Panc1 (cell line): ENCODE results near the gene C3orf22. TPM values are rescaled to one million over a fixed set of nuclear protein-coding genes. Genes with fewer than 3 reads are reported as not detected.

ENCODE experiments used
- ATAC-seq: fragments of 200-7000 bp; cut with Tn5 transposase; 2 replicates; pipeline ENCODE4 v1.9.1; 2020; ENCODE audit warnings: mild to moderate bottlenecking, moderate library complexity
- BruUV-seq: library from RNA; stranded (reverse); fragments of 400-500 nt; replicated peaks from 2 replicates; lab custom pipeline; 2021; lab: Mats Ljungman, UMichigan
- CTCF ChIA-PET: fragments of 300-600 bp; sonication (Branson Sonifier 250); formaldehyde crosslinking; loops from one replicate; lab custom pipeline; 2022; ENCODE audit warnings: antibody characterized with exemption; lab: Charles Lee
- POLR2A ChIA-PET: fragments of 300-600 bp; sonication (Branson Sonifier 250); formaldehyde crosslinking; loops from one replicate; lab custom pipeline; 2022; ENCODE audit warnings: antibody characterized with exemption; lab: Charles Lee
- DNase-seq: peaks from one replicate; pipeline ENCODE4 v3.0.0-alpha.2; 2010; ENCODE audit warnings: low read depth, low spot score
- H3K27ac ChIP-seq: 2 replicates; pipeline ENCODE4 v1.5.1; 2011; ENCODE audit warnings: mild to moderate bottlenecking, low read length, inconsistent platforms
- H3K27me3 ChIP-seq: fragments of 200-500 bp; sonication (Bioruptor generic); 2 replicates; pipeline ENCODE4 v1.6.0; 2014; ENCODE audit warnings: low read length, inconsistent platforms; ENCODE audit not compliant: control insufficient read depth, insufficient read depth
- H3K36me3 ChIP-seq: fragments of 200-500 bp; sonication (Bioruptor generic); 2 replicates; pipeline ENCODE4 v1.5.1; 2014; ENCODE audit warnings: inconsistent platforms, mild to moderate bottlenecking, low read length, moderate library complexity; ENCODE audit not compliant: control insufficient read depth, insufficient read depth
- H3K4me1 ChIP-seq: 2 replicates; pipeline ENCODE4 v1.5.1; 2011; ENCODE audit warnings: inconsistent platforms, mild to moderate bottlenecking, low read length, moderate library complexity; ENCODE audit not compliant: control insufficient read depth, insufficient read depth
- H3K4me3 ChIP-seq, 2 experiments: 2 replicates each; pipeline ENCODE4 v1.5.1; 2011 to 2012; ENCODE audit warnings: low read depth in 2 of 2, low read length in 2 of 2, mild to moderate bottlenecking in 2 of 2, inconsistent platforms in 1 of 2, moderate library complexity in 1 of 2
- H3K9me3 ChIP-seq: fragments of 200-500 bp; sonication (Bioruptor generic); 2 replicates; pipeline ENCODE4 v1.5.1; 2014; ENCODE audit warnings: low read depth, mild to moderate bottlenecking, inconsistent platforms, low read length, moderate library complexity; ENCODE audit not compliant: control insufficient read depth, insufficient read depth
- POLR2AphosphoS5 ChIP-seq: IDR thresholded peaks from 2 replicates; pipeline ENCODE4 v1.6.1; 2012; ENCODE audit warnings: mild to moderate bottlenecking, low read depth, low read length, moderate library complexity
- SIN3A ChIP-seq: IDR thresholded peaks from 2 replicates; pipeline ENCODE4 v1.6.1; 2012; ENCODE audit warnings: low read depth, mild to moderate bottlenecking, low read length, moderate library complexity, borderline replicate concordance; ENCODE audit not compliant: insufficient read depth
- TCF7L2 ChIP-seq: IDR thresholded peaks from 2 replicates; pipeline ENCODE4 v1.6.1; 2011; ENCODE audit warnings: mild to moderate bottlenecking, low read depth, low read length, inconsistent platforms
- in situ Hi-C: cut with HindIII; loops from 2 replicates; pipeline ENCODE4 v1.10.0; 2016; ENCODE audit warnings: low sequenced_read_pairs, low pct_unique_long_range_greater_than_20kb
- intact Hi-C: fragments of 100-400 bp; cut with micrococcal nuclease; formaldehyde crosslinking; loops from one replicate; pipeline ENCODE4 v1.10.0; 2022; ENCODE audit not compliant: unreplicated experiment
- total RNA-seq: library from RNA; stranded (reverse); gene quantifications from one replicate; pipeline ENCODE4 v1.2.1, GENCODE V29; 2021; ENCODE audit not compliant: unreplicated experiment
- TF ChIP-seq, protein P1 (sequence below), 2 experiments: IDR thresholded peaks; 2 replicates each; pipeline ENCODE4 v1.6.1; 2011 to 2012; ENCODE audit warnings: low read depth in 2 of 2, control low read depth in 1 of 2, low read length in 1 of 2, mild to moderate bottlenecking in 1 of 2, moderate library complexity in 1 of 2; ENCODE audit not compliant: insufficient read depth in 1 of 2
- TF ChIP-seq, protein P2 (sequence below): fragments of 450-650 bp; IDR thresholded peaks from 2 replicates; pipeline ENCODE4 v1.5.1; 2017; ENCODE audit warnings: mild to moderate bottlenecking

The C3orf22 gene
- total RNA-seq, 1 experiment from 2014 or later, result not detected

DNA sequence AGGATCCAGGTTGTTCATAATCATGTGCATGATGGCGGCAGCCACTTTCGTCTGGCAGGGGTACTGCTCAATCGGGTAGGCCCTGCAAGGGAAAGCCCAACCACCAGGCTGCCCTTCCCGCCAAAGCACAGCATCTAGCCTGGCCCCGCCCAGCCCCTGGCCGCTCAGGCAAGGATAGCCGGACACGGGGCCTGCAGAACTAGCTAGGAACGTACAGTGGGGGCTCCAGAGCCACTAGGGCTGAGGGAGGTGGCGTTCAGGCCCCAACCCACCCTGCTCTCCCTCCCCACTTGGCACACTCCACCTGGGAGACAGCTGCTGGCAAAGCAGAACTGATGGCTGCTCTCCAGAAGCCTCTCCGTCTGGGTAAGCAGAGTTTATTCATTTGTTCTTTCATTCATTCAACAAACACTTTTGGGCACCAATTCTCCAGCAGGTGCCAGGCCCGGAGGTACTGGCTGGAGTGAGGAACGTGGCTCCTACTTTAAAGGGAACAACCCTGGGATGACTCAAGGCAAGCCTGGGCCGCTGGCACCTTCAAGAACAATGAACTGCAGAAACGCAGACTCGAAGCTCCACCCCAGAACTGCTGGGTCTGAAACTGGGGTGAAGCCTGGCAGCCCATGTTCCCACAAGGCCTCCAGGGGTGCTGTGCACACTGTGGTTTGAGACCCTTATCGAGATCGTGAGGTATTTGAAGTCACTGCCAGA lies 49.0 kb downstream of the C3orf22 start:
- Histone ChIP-seq H3K9me3 (no peaks in the 10 kb centered on the region), H3K4me1 (no peaks in the 10 kb centered on the region), H3K4me3 (no peak overlapping the region), H3K27me3 (peaks cover 5% of the 10 kb centered on the region; the same call in 1 of the 2 replicates), H3K27ac (no peak overlapping the region), H3K36me3 (no peaks in the 10 kb centered on the region)
- ChIA-PET POLR2A (no interaction called here), CTCF (no interaction called here)
- no peak for ATAC-seq
- TF ChIP-seq, protein P1, sequence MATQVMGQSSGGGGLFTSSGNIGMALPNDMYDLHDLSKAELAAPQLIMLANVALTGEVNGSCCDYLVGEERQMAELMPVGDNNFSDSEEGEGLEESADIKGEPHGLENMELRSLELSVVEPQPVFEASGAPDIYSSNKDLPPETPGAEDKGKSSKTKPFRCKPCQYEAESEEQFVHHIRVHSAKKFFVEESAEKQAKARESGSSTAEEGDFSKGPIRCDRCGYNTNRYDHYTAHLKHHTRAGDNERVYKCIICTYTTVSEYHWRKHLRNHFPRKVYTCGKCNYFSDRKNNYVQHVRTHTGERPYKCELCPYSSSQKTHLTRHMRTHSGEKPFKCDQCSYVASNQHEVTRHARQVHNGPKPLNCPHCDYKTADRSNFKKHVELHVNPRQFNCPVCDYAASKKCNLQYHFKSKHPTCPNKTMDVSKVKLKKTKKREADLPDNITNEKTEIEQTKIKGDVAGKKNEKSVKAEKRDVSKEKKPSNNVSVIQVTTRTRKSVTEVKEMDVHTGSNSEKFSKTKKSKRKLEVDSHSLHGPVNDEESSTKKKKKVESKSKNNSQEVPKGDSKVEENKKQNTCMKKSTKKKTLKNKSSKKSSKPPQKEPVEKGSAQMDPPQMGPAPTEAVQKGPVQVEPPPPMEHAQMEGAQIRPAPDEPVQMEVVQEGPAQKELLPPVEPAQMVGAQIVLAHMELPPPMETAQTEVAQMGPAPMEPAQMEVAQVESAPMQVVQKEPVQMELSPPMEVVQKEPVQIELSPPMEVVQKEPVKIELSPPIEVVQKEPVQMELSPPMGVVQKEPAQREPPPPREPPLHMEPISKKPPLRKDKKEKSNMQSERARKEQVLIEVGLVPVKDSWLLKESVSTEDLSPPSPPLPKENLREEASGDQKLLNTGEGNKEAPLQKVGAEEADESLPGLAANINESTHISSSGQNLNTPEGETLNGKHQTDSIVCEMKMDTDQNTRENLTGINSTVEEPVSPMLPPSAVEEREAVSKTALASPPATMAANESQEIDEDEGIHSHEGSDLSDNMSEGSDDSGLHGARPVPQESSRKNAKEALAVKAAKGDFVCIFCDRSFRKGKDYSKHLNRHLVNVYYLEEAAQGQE (IDR thresholded peaks at IDR 0.05; ENCODE audit: insufficient read depth in 1 of 2, low read depth in 2 of 2, low read length in 1 of 2), result no peak
- TF ChIP-seq TCF7L2 (no peak), POLR2AphosphoS5 (no peak), SIN3A (no peak)
- TF ChIP-seq, protein P2, sequence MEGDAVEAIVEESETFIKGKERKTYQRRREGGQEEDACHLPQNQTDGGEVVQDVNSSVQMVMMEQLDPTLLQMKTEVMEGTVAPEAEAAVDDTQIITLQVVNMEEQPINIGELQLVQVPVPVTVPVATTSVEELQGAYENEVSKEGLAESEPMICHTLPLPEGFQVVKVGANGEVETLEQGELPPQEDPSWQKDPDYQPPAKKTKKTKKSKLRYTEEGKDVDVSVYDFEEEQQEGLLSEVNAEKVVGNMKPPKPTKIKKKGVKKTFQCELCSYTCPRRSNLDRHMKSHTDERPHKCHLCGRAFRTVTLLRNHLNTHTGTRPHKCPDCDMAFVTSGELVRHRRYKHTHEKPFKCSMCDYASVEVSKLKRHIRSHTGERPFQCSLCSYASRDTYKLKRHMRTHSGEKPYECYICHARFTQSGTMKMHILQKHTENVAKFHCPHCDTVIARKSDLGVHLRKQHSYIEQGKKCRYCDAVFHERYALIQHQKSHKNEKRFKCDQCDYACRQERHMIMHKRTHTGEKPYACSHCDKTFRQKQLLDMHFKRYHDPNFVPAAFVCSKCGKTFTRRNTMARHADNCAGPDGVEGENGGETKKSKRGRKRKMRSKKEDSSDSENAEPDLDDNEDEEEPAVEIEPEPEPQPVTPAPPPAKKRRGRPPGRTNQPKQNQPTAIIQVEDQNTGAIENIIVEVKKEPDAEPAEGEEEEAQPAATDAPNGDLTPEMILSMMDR, result no peak
- no TSS peak for BruUV-seq
- no peak for DNase-seq
- intact Hi-C loops, result no loop called here
- in situ Hi-C loops, result no loop called here

DNA sequence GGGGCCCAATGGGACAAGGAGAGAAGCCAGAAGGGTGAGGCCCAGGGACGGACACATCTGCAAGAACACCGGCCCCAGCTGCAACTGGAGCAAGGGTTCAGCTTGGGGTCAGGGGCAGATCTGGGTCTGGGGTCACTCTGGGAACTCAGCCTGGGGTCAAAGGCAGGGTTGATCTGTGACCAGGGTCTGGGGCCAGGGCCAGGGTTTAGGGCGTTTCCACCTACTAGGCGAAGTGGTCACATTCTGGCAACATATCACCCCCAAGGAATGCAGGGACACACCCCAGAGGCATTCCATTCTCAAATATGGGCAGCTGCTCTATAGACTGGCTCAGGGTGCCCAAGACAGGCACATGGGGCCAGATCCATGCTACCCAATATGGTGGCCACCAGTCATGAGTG lies 50.2 kb downstream of the C3orf22 start:
- intact Hi-C loops, result no loop called here
- Histone ChIP-seq H3K36me3 (no peaks in the 10 kb centered on the region), H3K4me3 (no peak overlapping the region), H3K27ac (no peak overlapping the region), H3K9me3 (no peaks in the 10 kb centered on the region), H3K4me1 (no peaks in the 10 kb centered on the region), H3K27me3 (peaks cover 10% of the 10 kb centered on the region)
- CTCF ChIA-PET, result no interaction called here
- ATAC-seq (no peak), DNase-seq (no peak)
- no TSS peak for BruUV-seq
- TF ChIP-seq, protein P1 (IDR thresholded peaks at IDR 0.05; ENCODE audit: insufficient read depth in 1 of 2, low read depth in 2 of 2, low read length in 1 of 2), result no peak
- TF ChIP-seq TCF7L2 (no peak), POLR2AphosphoS5 (no peak), SIN3A (no peak)
- TF ChIP-seq, protein P2, result no peak
- POLR2A ChIA-PET, result no interaction called here
- in situ Hi-C loops, result no loop called here
